HepG2 (cell line): ENCODE results near the gene DEFB124. TPM values are rescaled to one million over a fixed set of nuclear protein-coding genes. Genes with fewer than 3 reads are reported as not detected.

Experiments used
- AHR ChIP-seq: IDR thresholded peaks from 2 replicates; pipeline ENCODE4 v1.6.1; 2018; ENCODE audit warnings: missing genetic modification reagents, missing compliant biosample characterization
- ARID2 ChIP-seq: sonication (generic); formaldehyde crosslinking; IDR thresholded peaks from 2 replicates; pipeline ENCODE4 v1.8.1; 2022; ENCODE audit warnings: mild to moderate bottlenecking, missing genetic modification reagents, borderline replicate concordance
- ARNTL ChIP-seq: sonication (generic); formaldehyde crosslinking; IDR thresholded peaks from 2 replicates; pipeline ENCODE4 v1.4.0; 2020; ENCODE audit warnings: mild to moderate bottlenecking, missing genetic modification reagents
- CREB3 ChIP-seq: sonication (generic); formaldehyde crosslinking; IDR thresholded peaks from 2 replicates; pipeline ENCODE4 v1.5.0; 2020; ENCODE audit warnings: missing genetic modification reagents
- E2F1 ChIP-seq: sonication (generic); formaldehyde crosslinking; IDR thresholded peaks from 2 replicates; pipeline ENCODE4 v1.5.0; 2020; ENCODE audit warnings: missing genetic modification reagents
- EP300 ChIP-seq, 3 experiments: sonication (generic) in 1 of 3; formaldehyde crosslinking in 1 of 3; IDR thresholded peaks; 2 replicates each; pipeline versions ENCODE4 v1.5.1 to v1.6.1; 2011 to 2020; ENCODE audit warnings: low read depth in 2 of 3, low read length in 2 of 3, borderline replicate concordance in 1 of 3, improper control_type of control experiment in 1 of 3, mild to moderate bottlenecking in 1 of 3, missing genetic modification reagents in 1 of 3, moderate library complexity in 1 of 3
- ETV5 ChIP-seq: IDR thresholded peaks from 2 replicates; pipeline ENCODE4 v1.6.1; 2018; ENCODE audit warnings: missing biosample characterization, missing genetic modification reagents, inconsistent platforms, borderline replicate concordance
- GABPA ChIP-seq, 2 experiments: IDR thresholded peaks; 2 replicates each; pipeline ENCODE4 v1.6.1; 2011 to 2016; ENCODE audit warnings: low read depth in 2 of 2, low read length in 1 of 2, missing biosample characterization in 1 of 2, missing genetic modification characterization in 1 of 2
- HDAC6 ChIP-seq: fragments of 200-600 bp; sonication (generic); IDR thresholded peaks from 2 replicates; pipeline ENCODE4 v1.7.0; 2017; ENCODE audit warnings: mild to moderate bottlenecking, antibody characterized with exemption, low read length, low read depth
- JARID2 ChIP-seq: sonication (generic); formaldehyde crosslinking; IDR thresholded peaks from 2 replicates; pipeline ENCODE4 v1.8.1; 2023; ENCODE audit warnings: missing genetic modification reagents, inconsistent platforms; ENCODE audit not compliant: insufficient replicate concordance
- JUN ChIP-seq: sonication (generic); formaldehyde crosslinking; IDR thresholded peaks from 2 replicates; pipeline ENCODE4 v1.4.0; 2020; ENCODE audit warnings: mild to moderate bottlenecking, missing genetic modification reagents
- NFE2 ChIP-seq: sonication (generic); formaldehyde crosslinking; IDR thresholded peaks from 2 replicates; pipeline ENCODE4 v1.4.0; 2020; ENCODE audit warnings: missing genetic modification reagents
- NR2C2 ChIP-seq: sonication (generic); formaldehyde crosslinking; IDR thresholded peaks from 2 replicates; pipeline ENCODE4 v1.4.0; 2020; ENCODE audit warnings: missing genetic modification reagents, mild to moderate bottlenecking, moderate library complexity, borderline replicate concordance
- SMC3 ChIP-seq: IDR thresholded peaks from 2 replicates; pipeline ENCODE4 v1.6.1; 2011; ENCODE audit warnings: low read length, improper control_type of control experiment
- ZNF207 ChIP-seq: fragments of 450-650 bp; IDR thresholded peaks from 2 replicates; pipeline ENCODE4 v1.6.1; 2016; ENCODE audit warnings: antibody characterized with exemption, borderline replicate concordance
- ZNF263 ChIP-seq: sonication (generic); formaldehyde crosslinking; IDR thresholded peaks from 2 replicates; pipeline ENCODE4 v1.4.0; 2020; ENCODE audit warnings: missing genetic modification reagents
- ZNF329 ChIP-seq: sonication (generic); formaldehyde crosslinking; IDR thresholded peaks from 2 replicates; pipeline ENCODE4 v1.9.0; 2021; ENCODE audit warnings: low read depth, mild to moderate bottlenecking, missing genetic modification reagents
- ZNF34 ChIP-seq: sonication (generic); formaldehyde crosslinking; IDR thresholded peaks from 2 replicates; pipeline ENCODE4 v1.4.0; 2020; ENCODE audit warnings: mild to moderate bottlenecking, missing genetic modification reagents, borderline replicate concordance
- ZNF432 ChIP-seq: sonication (generic); formaldehyde crosslinking; IDR thresholded peaks from 2 replicates; pipeline ENCODE4 v1.5.0; 2020; ENCODE audit warnings: missing genetic modification reagents, mild to moderate bottlenecking, borderline replicate concordance
- ZNF737 ChIP-seq: sonication (generic); formaldehyde crosslinking; IDR thresholded peaks from 2 replicates; pipeline ENCODE4 v1.5.0; 2020; ENCODE audit warnings: missing genetic modification reagents, mild to moderate bottlenecking, borderline replicate concordance
- ZNF772 ChIP-seq: sonication (generic); formaldehyde crosslinking; IDR thresholded peaks from 2 replicates; pipeline ENCODE4 v1.5.0; 2020; ENCODE audit warnings: mild to moderate bottlenecking, missing genetic modification reagents
- ZNF781 ChIP-seq: sonication (generic); formaldehyde crosslinking; IDR thresholded peaks from 2 replicates; pipeline ENCODE4 v1.5.1; 2020; ENCODE audit warnings: borderline replicate concordance, mild to moderate bottlenecking, missing genetic modification reagents; ENCODE audit errors: not compliant biosample characterization
- polyA plus RNA-seq, 8 experiments: library from polyadenylated mRNA; depleted of rRNA in 3 of 8; stranded (reverse) in 7 of 8; unstranded in 1 of 8; fragments of >200 nt; fragmentation: Illumina TruSeq in 4 of 8; extraction: Trizol in 4 of 8; gene quantifications; 2 replicates each; pipeline versions ENCODE4 v1.2.1 to v1.2.3, GENCODE V29; 2011 to 2016; ENCODE audit warnings: low read depth in 4 of 8, missing spikeins in 1 of 8, mixed read lengths in 1 of 8; ENCODE audit not compliant: insufficient read depth in 1 of 8
- total RNA-seq, 5 experiments: library from RNA; depleted of rRNA; stranded (reverse); fragments of >200 nt; fragmentation: Illumina TruSeq; extraction: Trizol; gene quantifications; 2 replicates each; pipeline ENCODE4 v1.2.3, GENCODE V29; 2016; ENCODE audit warnings: low read depth in 1 of 5
- TF ChIP-seq, protein P1 (sequence below): sonication (generic); formaldehyde crosslinking; IDR thresholded peaks from 2 replicates; pipeline ENCODE4 v1.4.0; 2020; ENCODE audit warnings: missing genetic modification reagents, low read depth, mild to moderate bottlenecking, borderline replicate concordance
- TF ChIP-seq, protein P2 (sequence below): sonication (generic); formaldehyde crosslinking; IDR thresholded peaks from 2 replicates; pipeline ENCODE4 v1.4.0; 2020; ENCODE audit warnings: mild to moderate bottlenecking, missing genetic modification reagents

Gene DEFB124
- total and polyA plus RNA-seq, 2 of the 13 experiments (the other 11 are each of a cell fraction or from before 2014, with no cell fraction given), result not detected

GRCh38 chr20:31515072-31515774 lies 40.3 kb upstream of the DEFB124 start (continued):
- TF ChIP-seq E2F1, result no peak
- no peak for TF ChIP-seq JUN
- TF ChIP-seq ZNF781 (CRISPR knock-in tag), result no peak
- TF ChIP-seq HDAC6, result no peak
- TF ChIP-seq ARNTL (CRISPR knock-in tag), result no peak
- TF ChIP-seq ZNF772 (CRISPR knock-in tag), result 0 out of 2 replicates have a peak, but pooled peaks have one; percentile 36
- TF ChIP-seq ZNF737 (CRISPR knock-in tag), result 0 out of 2 replicates have a peak, but pooled peaks have one; percentile 66
- 0 out of 2 replicates have a peak, but pooled peaks have one; percentile 77 for TF ChIP-seq ZNF432 (CRISPR knock-in tag)
- TF ChIP-seq ZNF329 (CRISPR knock-in tag), result no peak
- TF ChIP-seq EP300 (IDR thresholded peaks at IDR 0.05; ENCODE audit: low read depth in 2 of 2, low read length in 2 of 2), result no peak
- TF ChIP-seq EP300 (CRISPR knock-in tag; IDR thresholded peaks at IDR 0.05; ENCODE audit: borderline replicate concordance), result peak; percentile 36; the same call in 1 of the 2 replicates
- TF ChIP-seq NFE2 (CRISPR knock-in tag), result 0 out of 2 replicates have a peak, but pooled peaks have one; percentile 50
- no peak for TF ChIP-seq CREB3
- TF ChIP-seq ZNF207, result no peak
- 0 out of 2 replicates have a peak, but pooled peaks have one; percentile 31 for TF ChIP-seq ZNF263
- no peak for TF ChIP-seq JARID2
- TF ChIP-seq ARID2, result peak; percentile 69; the same call in 1 of the 2 replicates
- TF ChIP-seq ZNF34 (CRISPR knock-in tag), result no peak
- TF ChIP-seq, protein P1, sequence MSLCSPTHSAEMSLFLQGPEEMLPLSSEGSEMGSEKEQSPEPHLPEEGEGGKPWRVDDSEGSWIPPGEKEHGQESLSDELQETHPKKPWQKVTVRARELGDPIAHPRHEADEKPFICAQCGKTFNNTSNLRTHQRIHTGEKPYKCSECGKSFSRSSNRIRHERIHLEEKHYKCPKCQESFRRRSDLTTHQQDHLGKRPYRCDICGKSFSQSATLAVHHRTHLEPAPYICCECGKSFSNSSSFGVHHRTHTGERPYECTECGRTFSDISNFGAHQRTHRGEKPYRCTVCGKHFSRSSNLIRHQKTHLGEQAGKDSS (CRISPR knock-in tag), result no peak
- TF ChIP-seq ETV5 (CRISPR knock-in tag), result no peak
- TF ChIP-seq SMC3, result no peak
- TF ChIP-seq, protein P2, sequence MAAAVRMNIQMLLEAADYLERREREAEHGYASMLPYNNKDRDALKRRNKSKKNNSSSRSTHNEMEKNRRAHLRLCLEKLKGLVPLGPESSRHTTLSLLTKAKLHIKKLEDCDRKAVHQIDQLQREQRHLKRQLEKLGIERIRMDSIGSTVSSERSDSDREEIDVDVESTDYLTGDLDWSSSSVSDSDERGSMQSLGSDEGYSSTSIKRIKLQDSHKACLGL (CRISPR knock-in tag), result no peak
- no peak for TF ChIP-seq GABPA (IDR thresholded peaks at IDR 0.05; ENCODE audit: low read depth, low read length)
- no peak; the same call in 1 of the 2 replicates for TF ChIP-seq GABPA (CRISPR knock-in tag; IDR thresholded peaks at IDR 0.05; ENCODE audit: low read depth)
- no peak for TF ChIP-seq NR2C2
- TF ChIP-seq AHR (CRISPR knock-in tag), result no peak
